Endothelial cell of umbilical vein (primary cell): ENCODE data around the gene MYL2. TPM values are rescaled to one million over a fixed set of nuclear protein-coding genes. Genes with fewer than 3 reads are reported as not detected.
A peak's percentile ranks its signal among the peaks of the same experiment; 100 is the strongest.

ENCODE experiments used
- BruUV-seq: library from RNA; stranded (reverse); fragments of 400-500 nt; replicated peaks from 2 replicates; lab custom pipeline; 2021; lab: Mats Ljungman, UMichigan
- CTCF ChIA-PET: fragments of 300-600, 350-600 bp; sonication (Branson Sonifier 250); formaldehyde crosslinking; loops from one replicate; lab custom pipeline; 2021; ENCODE audit warnings: antibody characterized with exemption, inconsistent platforms; lab: Charles Lee
- POLR2A ChIA-PET: fragments of 300-600, 350-600 bp; sonication (Branson Sonifier 250); formaldehyde crosslinking; loops from one replicate; lab custom pipeline; 2021; ENCODE audit warnings: antibody characterized with exemption, inconsistent platforms; lab: Charles Lee
- DNase-seq: peaks from one replicate; pipeline ENCODE4 v3.0.0-alpha.2; 2011; ENCODE audit warnings: low read depth, low spot score
- FAIRE-seq: peaks from 2 replicates; lab custom pipeline; 2011; peaks lifted over from hg19 to GRCh38; lab: Jason Lieb, UNC
- H2AFZ ChIP-seq: 2 replicates; pipeline ENCODE4 v1.6.0; 2012; ENCODE audit warnings: low read depth, low read length, control low read depth, inconsistent platforms
- H3K27ac ChIP-seq: 2 replicates; pipeline ENCODE4 v1.5.1; 2011; ENCODE audit warnings: low read depth, mild to moderate bottlenecking, control low read depth, low read length, moderate library complexity; ENCODE audit not compliant: insufficient read depth
- H3K27me3 ChIP-seq, 2 experiments: 2 replicates each; pipeline versions ENCODE4 v1.6.0 to v1.6.1; 2011; ENCODE audit warnings: low read length in 2 of 2, mixed read lengths in 1 of 2; ENCODE audit not compliant: control insufficient read depth in 2 of 2, insufficient read depth in 2 of 2
- H3K36me3 ChIP-seq, 2 experiments: 2 replicates in 1 of 2; 3 replicates in 1 of 2; pipeline ENCODE4 v1.5.1; 2011; ENCODE audit warnings: low read length in 2 of 2, mild to moderate bottlenecking in 1 of 2, moderate library complexity in 1 of 2; ENCODE audit not compliant: control insufficient read depth in 2 of 2, insufficient read depth in 2 of 2; ENCODE audit errors: extremely low read depth in 1 of 2
- H3K4me1 ChIP-seq: 3 replicates; pipeline ENCODE4 v1.5.1; 2011; ENCODE audit warnings: mild to moderate bottlenecking, low read length; ENCODE audit not compliant: control insufficient read depth, insufficient read depth; ENCODE audit errors: extremely low read depth
- H3K4me2 ChIP-seq: 2 replicates; pipeline ENCODE4 v1.6.1; 2011; ENCODE audit warnings: low read length, control low read depth, mixed read lengths; ENCODE audit not compliant: insufficient read depth
- H3K4me3 ChIP-seq, 3 experiments: fragments of 200-600 bp in 1 of 3; sonication (generic), shearing (Covaris generic) in 1 of 3; replicated peaks in 1 of 3; 2 replicates each; pipeline ENCODE4 v1.5.1; 2011 to 2016; ENCODE audit warnings: control low read depth in 3 of 3, low read length in 3 of 3, mild to moderate bottlenecking in 2 of 3, inconsistent platforms in 1 of 3, low read depth in 1 of 3, moderate library complexity in 1 of 3; ENCODE audit not compliant: insufficient read depth in 1 of 3
- H3K79me2 ChIP-seq: 2 replicates; pipeline ENCODE4 v1.6.0; 2012; ENCODE audit warnings: low read length, inconsistent platforms; ENCODE audit not compliant: control insufficient read depth, insufficient read depth
- H3K9ac ChIP-seq: replicated peaks from 2 replicates; pipeline ENCODE3; 2011; ENCODE audit warnings: low read length, control low read depth; ENCODE audit not compliant: insufficient read depth; ENCODE audit errors: extremely low read depth
- H3K9me1 ChIP-seq: replicated peaks from 3 replicates; pipeline ENCODE4 v1.6.0; 2011; ENCODE audit warnings: mild to moderate bottlenecking, low read length; ENCODE audit not compliant: control insufficient read depth, insufficient read depth; ENCODE audit errors: extremely low read depth
- H3K9me3 ChIP-seq: replicated peaks from 2 replicates; pipeline ENCODE4 v1.5.1; 2012; ENCODE audit warnings: low read length, inconsistent platforms; ENCODE audit not compliant: control insufficient read depth, insufficient read depth
- H4K20me1 ChIP-seq: replicated peaks from 2 replicates; pipeline ENCODE3; 2011; ENCODE audit warnings: mild to moderate bottlenecking, low read length; ENCODE audit not compliant: control insufficient read depth, insufficient read depth; ENCODE audit errors: extremely low read depth
- FOS ChIP-seq: IDR thresholded peaks from 2 replicates; pipeline ENCODE4 v1.6.1; 2011; ENCODE audit warnings: mild to moderate bottlenecking, low read length, moderate library complexity, borderline replicate concordance; ENCODE audit not compliant: insufficient read depth
- GATA2 ChIP-seq: IDR thresholded peaks from 2 replicates; pipeline ENCODE4 v1.7.0; 2011; ENCODE audit warnings: low read depth, mild to moderate bottlenecking, moderate library complexity, mixed read lengths, low read length; ENCODE audit not compliant: insufficient read length, insufficient read depth
- JUN ChIP-seq: IDR thresholded peaks from 2 replicates; pipeline ENCODE4 v1.6.1; 2011; ENCODE audit warnings: borderline replicate concordance, low read depth; ENCODE audit not compliant: insufficient read length, insufficient read depth
- MAX ChIP-seq: IDR thresholded peaks from 2 replicates; pipeline ENCODE4 v1.6.1; 2011; ENCODE audit not compliant: insufficient read depth, insufficient read length
- POLR2A ChIP-seq: IDR thresholded peaks from 2 replicates; pipeline ENCODE4 v1.6.1; 2012; ENCODE audit warnings: low read depth, mild to moderate bottlenecking, control low read depth, low read length
- POLR2AphosphoS5 ChIP-seq: IDR thresholded peaks from 2 replicates; pipeline ENCODE4 v1.6.1; 2012; ENCODE audit warnings: low read depth, mild to moderate bottlenecking, control low read depth, low read length, moderate library complexity; ENCODE audit not compliant: insufficient read depth
- dilution Hi-C: fragments of 300-500 bp; cut with MboI; formaldehyde crosslinking; loops from one replicate; pipeline ENCODE4 v1.15.0; 2019; ENCODE audit warnings: low sequenced_read_pairs; ENCODE audit not compliant: extremely low pct_ligation_motif_present
- intact Hi-C: fragments of 100-400 bp; cut with micrococcal nuclease; formaldehyde crosslinking; loops from one replicate; pipeline ENCODE4 v1.10.0; 2022
- polyA plus RNA-seq, 4 experiments: library from polyadenylated mRNA; depleted of rRNA in 3 of 4; stranded (reverse) in 3 of 4; unstranded in 1 of 4; fragments of >200 nt; gene quantifications; 2 replicates each; pipeline versions ENCODE4 v1.2.1 to v1.2.3, GENCODE V29; 2011 to 2012; ENCODE audit warnings: missing spikeins in 1 of 4
- total RNA-seq: library from RNA; stranded (reverse); gene quantifications from 2 replicates; pipeline ENCODE4 v1.2.3, GENCODE V29; 2021

The MYL2 gene
- total and polyA plus RNA-seq, 2 donors (not counting 3 experiments of a cell fraction or from before 2014, with no cell fraction given), result 0.93 TPM; not detected in 1

DNA sequence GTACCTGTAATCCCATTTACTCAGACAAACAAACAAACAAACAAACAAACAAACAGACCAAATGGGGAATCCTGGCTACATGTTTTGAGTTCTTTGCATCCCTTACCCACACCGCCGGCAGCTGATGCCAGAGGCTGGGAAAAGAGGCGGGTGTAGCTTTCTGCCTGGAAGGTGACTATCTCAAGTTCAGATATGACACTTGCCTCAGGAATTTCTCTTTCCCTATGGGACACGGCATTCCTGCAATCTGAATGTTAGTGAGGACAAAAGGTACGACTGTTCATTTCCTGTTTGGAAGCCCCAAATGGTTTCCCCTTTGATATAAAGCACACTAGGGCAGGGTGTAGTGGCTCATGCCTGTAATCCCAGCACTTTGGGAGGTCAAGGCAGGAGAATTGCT, 2.9 kb downstream of the MYL2 start:
- CTCF ChIA-PET, result interaction anchor here (0.7 to 1.3 kb wide), 4 partner anchors 20 to 381 kb away, joined by 3 to 8 read pairs (median 4); no protein-coding TSS in a partner anchor
- Histone ChIP-seq H3K4me1 (peaks cover 17% of the 10 kb centered on the region), H3K9ac (peak overlapping the region; percentile 60), H3K36me3 (no peaks in the 10 kb centered on the region), H3K9me1 (no peaks in the 10 kb centered on the region), H3K79me2 (no peaks in the 10 kb centered on the region), H4K20me1 (no peaks in the 10 kb centered on the region), H3K27ac (peak overlapping the region; percentile 77), H2AFZ (no peak overlapping the region), H3K27me3 (no peaks in the 10 kb centered on the region), H3K4me2 (peak overlapping the region; percentile 1), H3K4me3 (no peak overlapping the region), H3K9me3 (no peaks in the 10 kb centered on the region)
- dilution Hi-C loops (no loop called here), intact Hi-C loops (loop anchor here (1.0 kb wide), 1 partner anchor 23 kb away; no protein-coding TSS in a partner anchor)
- no TSS peak for BruUV-seq
- POLR2A ChIA-PET, result interaction anchor here (1.2 kb wide), 1 partner anchor 21 kb away, joined by 5 read pairs; no protein-coding TSS in a partner anchor
- DNase-seq, result peak; percentile 69
- peak; percentile 93 for FAIRE-seq
- peak; percentile 58 for TF ChIP-seq POLR2AphosphoS5
- peak; percentile 76 for TF ChIP-seq JUN
- TF ChIP-seq POLR2A, result no peak
- TF ChIP-seq FOS, result peak; percentile 81
- peak; percentile 59 for TF ChIP-seq GATA2
- TF ChIP-seq MAX, result no peak

- no peak for FAIRE-seq
- no TSS peak for BruUV-seq
These were observed 4.0 kb downstream of the MYL2 start for GRCh38 chr12:110916295-110916875.

More at GRCh38 chr12:110916295-110916875, 4.0 kb downstream of the MYL2 start:
- Histone ChIP-seq H3K4me2 (no peak overlapping the region), H3K27ac (peak overlapping the region; percentile 77), H4K20me1 (no peaks in the 10 kb centered on the region), H3K9me3 (no peaks in the 10 kb centered on the region), H3K27me3 (no peaks in the 10 kb centered on the region), H3K4me1 (peaks cover 17% of the 10 kb centered on the region), H2AFZ (no peak overlapping the region), H3K9me1 (no peaks in the 10 kb centered on the region), H3K79me2 (no peaks in the 10 kb centered on the region), H3K9ac (no peak overlapping the region), H3K4me3 (no peak overlapping the region), H3K36me3 (no peaks in the 10 kb centered on the region)
- no peak for DNase-seq
- intact Hi-C loops (no loop called here), dilution Hi-C loops (no loop called here)
- ChIA-PET POLR2A (interaction anchor here (0.6 to 1.2 kb wide), 2 partner anchors 16 to 20 kb away, joined by 3 to 5 read pairs; no protein-coding TSS in a partner anchor), CTCF (interaction anchor here (1.3 kb wide), 1 partner anchor 382 kb away, joined by 4 read pairs; no protein-coding TSS in a partner anchor)
- TF ChIP-seq FOS (peak; percentile 11), POLR2A (no peak)
